Astrocyte of the cerebellum (primary cell): ENCODE measurements around the gene CLSTN3.
A peak's percentile ranks its signal among the peaks of the same experiment; 100 is the strongest.

Experiments used
- DNase-seq: peaks from one replicate; pipeline ENCODE4 v3.0.0-alpha.2; 2011; ENCODE audit warnings: low read depth
- H3K4me3 ChIP-seq: 2 replicates; pipeline ENCODE4 v1.5.1; 2011; ENCODE audit warnings: mild to moderate bottlenecking, low read depth, low read length, moderate library complexity
- CTCF ChIP-seq: IDR thresholded peaks from 2 replicates; pipeline ENCODE4 v1.5.1; 2012; ENCODE audit warnings: low read length, low read depth, moderate library complexity, mild to moderate bottlenecking; ENCODE audit errors: missing control alignments
- in situ Hi-C: cut with HindIII; loops from 2 replicates; pipeline ENCODE4 v1.10.0; 2017; ENCODE audit warnings: low sequenced_read_pairs

Gene CLSTN3

GRCh38 chr12:7160183-7160582, 30.0 kb downstream of the CLSTN3 start:
- no peak for DNase-seq
- in situ Hi-C loops, result no loop called here

GRCh38 chr12:7161327-7161726, 31.2 kb downstream of the CLSTN3 start:
- in situ Hi-C loops, result no loop called here
- H3K4me3 ChIP-seq, result no peak overlapping the region
- no peak for TF ChIP-seq CTCF
- no peak for DNase-seq

More at GRCh38 chr12:7160183-7160582, 30.0 kb downstream of the CLSTN3 start:
- no peak for TF ChIP-seq CTCF
- no peak overlapping the region for H3K4me3 ChIP-seq

GRCh38 chr12:7161811-7162210, 31.6 kb downstream of the CLSTN3 start:
- DNase-seq, result no peak
- in situ Hi-C loops, result no loop called here
- no peak for TF ChIP-seq CTCF
- H3K4me3 ChIP-seq, result no peak overlapping the region

GRCh38 chr12:7162691-7163114, 32.5 kb downstream of the CLSTN3 start:
- no peak for DNase-seq
- peak; percentile 46 for TF ChIP-seq CTCF
- H3K4me3 ChIP-seq, result no peak overlapping the region
- in situ Hi-C loops, result no loop called here

- DNase-seq, result no peak
- no peak overlapping the region for H3K4me3 ChIP-seq
- in situ Hi-C loops, result no loop called here
- TF ChIP-seq CTCF, result no peak
Measured at GRCh38 chr12:7169951-7170350, 39.8 kb downstream of the CLSTN3 start.

GRCh38 chr12:7171854-7172253, 41.7 kb downstream of the CLSTN3 start:
- in situ Hi-C loops, result no loop called here
- no peak for TF ChIP-seq CTCF
- DNase-seq, result no peak

GRCh38 chr12:7175493-7175892, 45.3 kb downstream of the CLSTN3 start:
- no peak for TF ChIP-seq CTCF
- no peak for DNase-seq
- in situ Hi-C loops, result no loop called here
- no peak overlapping the region for H3K4me3 ChIP-seq

More at GRCh38 chr12:7171854-7172253, 41.7 kb downstream of the CLSTN3 start:
- H3K4me3 ChIP-seq, result no peak overlapping the region
